Hepatocyte (in vitro differentiated cells): ENCODE data around the gene TXNDC11.

ENCODE experiments used
- CTCF ChIP-seq: fragments of 200-600 bp; sonication (generic); IDR thresholded peaks from 2 replicates; pipeline ENCODE4 v1.5.1; 2016; ENCODE audit warnings: antibody characterized with exemption, mild to moderate bottlenecking; ENCODE audit not compliant: poor library complexity
- EZH2 ChIP-seq: fragments of 200-600 bp; sonication (generic); IDR thresholded peaks from 2 replicates; pipeline ENCODE4 v1.6.1; 2016; ENCODE audit warnings: antibody characterized with exemption, mild to moderate bottlenecking, borderline replicate concordance
- EZH2phosphoT487 ChIP-seq: fragments of 200-600 bp; sonication (generic); IDR thresholded peaks from one replicate; pipeline ENCODE4 v1.6.1; 2018; ENCODE audit warnings: antibody characterized with exemption, mild to moderate bottlenecking, low read depth, moderate library complexity; ENCODE audit not compliant: unreplicated experiment, severe bottlenecking

- TF ChIP-seq EZH2 (no peak), CTCF (no peak), EZH2phosphoT487 (no peak)
Measured at GRCh38 chr16:11762431-11762830, 19.8 kb upstream of the TXNDC11 start.
